Amniotic epithelial cell (primary cell): ENCODE data around the gene PTPRN2.

Experiments
- DNase-seq: peaks from one replicate; pipeline ENCODE4 v3.0.0-alpha.2; 2010; ENCODE audit warnings: low read depth

Gene PTPRN2

DNA sequence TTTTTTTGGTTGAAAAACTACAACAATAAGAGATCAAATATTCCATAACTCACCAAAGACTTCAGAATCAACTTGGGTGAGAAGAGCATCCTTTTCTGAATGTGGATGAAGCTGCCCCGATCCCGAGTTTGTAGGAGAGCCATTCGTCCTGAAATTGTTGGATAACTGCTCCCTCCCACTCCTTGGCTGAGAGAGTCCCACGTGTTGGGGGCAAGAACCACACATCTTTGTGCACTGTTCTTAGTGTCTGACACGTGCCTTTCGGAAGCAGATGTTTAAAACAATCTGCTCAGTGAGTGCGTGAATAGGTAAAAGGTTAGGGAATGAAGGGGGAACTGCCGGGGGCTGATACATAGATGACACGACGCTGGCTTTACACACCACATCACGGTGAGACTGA, 575.7 kb downstream of the PTPRN2 start:
- no peak for DNase-seq

DNA sequence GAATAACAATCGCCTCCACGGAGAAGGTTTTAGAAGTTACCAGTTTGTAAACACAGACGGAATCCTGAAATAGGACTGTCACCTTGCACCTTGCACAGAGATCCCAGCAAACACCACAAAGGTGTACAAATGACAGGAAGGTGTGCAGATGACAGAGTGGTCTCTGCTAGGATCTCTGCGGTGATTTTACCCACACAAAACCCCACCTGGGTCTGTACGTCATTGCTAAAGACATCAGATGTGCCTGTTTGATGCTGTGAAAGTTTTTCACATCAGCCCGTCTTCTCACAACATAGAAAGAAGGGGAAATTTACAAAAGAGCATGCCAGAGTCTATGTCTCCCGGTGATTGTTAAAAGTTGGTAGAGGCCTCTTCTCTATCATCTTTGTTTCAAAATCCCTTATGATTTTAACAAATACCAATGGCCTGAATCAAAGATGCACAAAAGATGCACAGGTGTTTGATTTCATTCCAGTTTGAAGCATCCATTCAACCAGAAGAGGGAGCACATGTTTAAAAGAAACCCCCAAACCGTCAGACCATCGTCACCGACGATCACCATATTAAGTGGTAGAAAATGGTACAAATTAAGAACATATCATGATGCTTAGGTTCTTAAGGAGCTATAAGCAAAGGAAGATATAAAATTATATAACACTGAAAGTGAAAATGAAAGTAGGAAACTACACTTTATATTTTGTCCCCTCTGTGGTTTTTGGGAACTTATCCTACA, 576.5 kb downstream of the PTPRN2 start:
- DNase-seq: no peak

DNA sequence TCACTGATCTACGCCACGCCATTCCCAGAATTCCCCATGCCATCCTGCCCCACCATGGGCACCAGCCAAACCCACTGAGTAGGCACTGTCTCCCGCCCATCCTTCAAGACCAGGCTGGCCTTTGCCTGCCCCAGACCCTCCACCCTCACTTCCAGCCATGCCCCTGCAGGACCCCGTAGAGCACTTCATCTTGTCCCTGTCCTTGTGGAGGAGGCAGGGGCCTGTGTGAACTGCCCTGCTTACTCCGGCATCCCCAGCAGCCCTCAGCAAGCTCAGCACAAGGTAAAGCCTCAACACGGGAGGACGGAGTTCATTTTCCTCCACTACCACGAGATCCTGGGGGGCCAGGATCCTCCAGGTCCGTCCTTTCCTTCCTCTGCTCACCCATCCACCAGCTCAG, 577.7 kb downstream of the PTPRN2 start:
- no peak for DNase-seq

DNA sequence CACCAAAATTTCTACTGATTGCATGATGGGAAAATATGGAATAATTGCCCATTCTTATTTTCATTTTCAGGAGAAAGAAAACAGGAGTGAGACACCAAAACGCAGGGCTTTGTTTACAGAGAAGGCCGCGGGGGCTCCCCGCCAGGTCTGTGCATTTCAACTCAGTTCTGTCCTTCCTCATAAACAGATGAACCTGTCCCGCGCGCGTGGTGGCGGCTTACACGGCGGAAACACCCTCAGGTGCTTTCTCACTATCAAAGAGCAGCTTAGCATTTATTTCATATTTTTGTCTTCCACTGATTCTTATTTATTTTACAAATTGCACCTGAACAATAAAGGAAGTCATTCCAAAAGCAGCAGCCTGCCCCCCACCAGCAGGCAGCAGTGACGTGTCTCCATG, 579.4 kb downstream of the PTPRN2 start:
- no peak for DNase-seq

DNA sequence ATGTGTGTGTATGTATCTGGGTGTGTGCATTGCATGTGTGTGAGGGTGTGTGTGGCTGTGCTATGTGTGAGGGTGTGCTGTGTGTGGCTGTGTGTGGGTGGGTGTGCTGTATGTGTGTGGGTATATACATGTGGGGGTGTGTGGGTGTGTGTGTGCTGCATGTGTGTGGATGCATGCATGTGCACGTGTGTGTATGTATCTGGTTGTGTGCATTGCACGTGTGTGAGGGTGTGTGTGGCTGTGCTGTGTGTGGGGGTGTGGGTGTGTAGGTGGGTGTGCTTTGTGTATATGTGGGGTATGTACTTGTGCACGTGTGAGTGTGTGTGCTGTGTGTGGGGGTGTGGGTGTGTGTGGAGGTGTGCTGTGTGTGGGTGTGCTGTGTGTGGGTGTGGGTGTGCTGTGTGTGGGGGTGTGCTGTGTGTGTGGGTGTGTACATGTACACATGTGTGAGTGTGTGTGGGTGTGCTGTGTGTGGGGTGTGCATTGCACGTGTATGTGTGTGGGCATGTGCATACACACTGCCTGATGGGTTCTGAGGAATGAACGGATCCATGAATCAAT, 579.8 kb downstream of the PTPRN2 start:
- DNase-seq: no peak

DNA sequence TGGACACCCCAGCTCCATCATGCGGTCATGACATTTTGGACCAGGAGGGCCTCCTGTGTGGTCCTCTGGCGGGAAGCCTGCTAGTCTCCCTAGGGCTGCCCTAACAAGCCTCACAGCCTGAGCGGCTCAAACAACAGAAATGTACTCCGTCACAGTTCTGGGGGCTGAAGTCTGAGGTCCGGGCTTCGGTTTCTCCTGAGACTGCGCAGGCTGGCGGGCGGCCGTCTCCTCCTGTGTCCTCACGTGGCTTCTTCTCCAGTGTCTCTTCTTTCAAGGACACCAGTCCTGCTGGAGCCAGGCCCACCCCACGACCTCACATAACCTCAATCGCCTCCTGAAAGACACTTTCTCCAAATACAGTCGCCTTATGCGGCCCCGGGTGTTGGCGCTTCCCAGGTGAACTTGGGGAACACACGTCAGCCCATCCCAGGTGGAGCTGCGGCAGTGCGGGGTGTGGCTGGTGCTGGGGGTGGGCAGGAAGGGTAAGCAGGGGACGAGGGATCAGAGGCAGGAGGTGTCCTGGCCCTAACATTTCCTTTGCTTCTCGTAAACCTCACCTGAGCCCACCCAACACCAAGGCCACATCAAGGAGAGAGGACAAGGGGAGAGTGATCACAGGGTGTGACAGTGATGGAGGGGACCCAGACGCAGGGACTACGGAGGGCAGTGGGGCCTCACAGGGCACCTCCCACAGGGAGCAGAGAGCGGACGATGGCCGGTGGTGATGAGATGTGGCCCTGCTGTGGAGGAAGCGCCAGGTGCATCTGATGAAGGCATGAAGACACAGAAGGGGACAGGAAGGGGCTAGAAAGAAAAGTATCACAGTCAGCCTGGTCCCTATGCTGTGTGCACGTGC, 580.6 kb downstream of the PTPRN2 start:
- DNase-seq: no peak

DNA sequence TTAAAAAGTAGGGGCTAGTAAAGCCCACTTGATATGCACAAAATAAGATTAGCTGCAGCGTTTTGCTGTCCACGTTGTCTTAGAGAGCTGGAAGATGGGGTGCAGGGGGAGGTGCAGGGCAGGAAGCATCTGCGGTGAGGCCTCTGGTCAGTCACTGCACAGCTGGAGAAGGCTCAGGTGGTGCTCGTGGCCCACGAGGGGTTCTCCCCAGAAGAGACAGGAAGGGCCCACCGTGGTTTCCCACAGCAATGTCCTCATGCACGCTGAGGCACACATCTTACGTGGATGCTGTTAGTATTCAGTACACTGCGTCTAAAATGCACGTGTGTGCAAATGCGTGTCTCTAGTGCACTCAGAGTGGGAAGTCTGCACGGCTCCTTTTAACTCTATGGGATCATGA, 582.1 kb downstream of the PTPRN2 start:
- DNase-seq: no peak

DNA sequence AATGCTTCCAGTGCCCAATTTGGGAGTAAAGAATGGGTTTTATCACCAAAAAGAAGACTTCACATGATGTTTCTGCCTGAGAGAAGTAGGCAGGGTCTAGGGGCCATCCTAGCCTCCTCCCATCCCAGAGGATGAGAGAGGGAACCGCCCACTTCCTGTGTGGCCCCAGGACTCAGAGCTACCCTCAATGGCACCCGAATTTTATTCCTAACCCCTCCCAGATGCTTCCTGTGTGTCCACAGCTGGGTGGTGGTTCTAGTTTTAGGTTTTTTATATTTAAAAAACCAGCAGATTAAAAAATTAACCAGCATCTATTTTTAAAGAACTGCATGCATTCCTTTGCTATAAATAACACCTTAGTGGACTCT, 583.5 kb downstream of the PTPRN2 start:
- DNase-seq: no peak

DNA sequence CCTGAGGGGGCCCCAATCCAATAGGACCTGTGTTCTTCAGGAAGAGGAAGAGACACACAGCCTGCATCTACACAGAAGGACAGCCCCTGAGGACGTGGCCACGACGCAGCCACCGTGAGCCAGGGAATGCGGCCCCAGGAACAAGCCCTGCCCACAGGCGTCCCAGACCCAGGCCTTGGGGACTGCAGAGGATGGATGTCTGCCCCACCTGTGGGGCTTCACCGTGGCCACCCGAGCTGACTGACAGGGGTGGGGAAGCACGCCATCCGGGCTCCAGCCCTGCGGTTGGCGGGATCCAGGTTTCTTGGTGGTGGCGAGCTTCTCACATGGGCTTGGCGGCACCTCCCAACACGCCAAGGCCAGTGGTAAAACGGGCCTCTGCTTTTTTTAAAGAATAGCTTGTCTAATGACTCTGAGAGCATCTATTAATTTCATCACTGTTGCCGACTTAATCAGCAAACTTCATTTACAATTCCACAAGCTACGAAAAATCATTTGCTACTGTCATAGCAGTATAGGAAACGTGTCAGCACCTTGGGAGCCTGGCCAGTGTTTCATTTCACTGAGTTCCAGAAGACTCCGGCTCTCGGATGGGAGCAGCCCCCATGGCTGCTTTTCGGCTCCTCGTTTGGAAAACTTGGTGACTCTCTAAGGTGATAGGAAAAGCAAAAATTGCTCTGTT, 584.0 kb downstream of the PTPRN2 start:
- no peak for DNase-seq

DNA sequence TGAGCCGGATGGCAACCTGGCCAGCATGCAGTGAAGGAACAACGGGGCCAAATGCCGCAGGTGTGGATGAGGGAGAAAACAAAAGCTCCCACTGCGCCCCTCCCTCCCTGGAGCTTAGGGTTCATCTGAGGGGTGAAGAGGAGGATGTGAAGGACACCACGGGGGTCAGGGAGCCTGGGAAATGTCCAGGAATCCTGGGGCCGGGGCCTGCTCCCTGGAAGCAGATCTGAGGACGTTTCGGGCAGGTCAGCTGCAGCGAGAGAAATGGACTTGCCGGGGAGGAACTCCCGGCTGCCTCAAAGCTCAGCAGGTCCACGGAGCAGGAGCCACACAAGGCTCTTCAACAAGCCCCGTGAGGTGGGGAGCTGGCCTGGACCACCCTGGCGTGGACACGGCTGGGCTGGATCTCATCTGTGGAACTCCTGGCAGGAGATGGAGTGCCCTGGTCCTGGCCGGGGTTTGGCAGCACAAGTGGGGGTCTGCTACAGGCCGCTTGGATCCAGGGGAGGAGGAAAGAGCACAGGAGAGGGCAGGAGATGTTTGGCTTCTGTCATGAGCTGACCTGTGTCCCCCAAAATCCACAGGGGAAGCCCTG, 585.0 kb downstream of the PTPRN2 start:
- no peak for DNase-seq

DNA sequence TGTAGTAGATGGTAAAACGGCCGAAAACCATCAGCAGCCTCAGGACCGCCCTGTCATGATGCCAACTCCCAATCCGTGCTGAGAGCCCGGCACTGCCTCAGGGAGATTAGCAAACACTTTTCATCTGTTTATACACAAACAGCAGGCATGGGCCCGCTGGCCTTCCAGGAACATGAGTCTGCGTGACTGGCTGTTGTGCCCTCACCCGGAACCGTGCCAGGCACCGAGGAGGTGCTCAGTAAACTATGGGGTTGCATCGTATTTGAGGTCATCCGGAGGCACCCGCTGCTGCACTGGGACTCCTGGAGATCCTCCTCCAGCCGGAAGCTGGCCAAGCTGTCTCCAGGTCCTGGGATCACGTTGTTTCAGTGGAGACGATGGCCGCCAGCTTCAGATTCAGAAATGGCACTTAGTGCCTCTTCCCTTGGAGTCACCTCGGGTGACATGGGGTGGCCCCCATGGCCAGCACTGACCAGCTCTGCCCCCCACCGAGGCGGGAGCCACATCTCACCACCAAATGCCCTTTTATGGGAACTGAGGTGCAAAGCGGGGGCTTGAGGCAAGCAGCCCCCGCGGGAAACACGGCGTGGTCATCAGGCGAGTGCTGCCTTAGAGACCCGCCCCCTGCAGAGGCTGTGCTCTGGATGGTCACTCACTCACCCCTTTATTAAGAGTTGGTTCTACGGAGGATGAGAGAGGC, 585.9 kb downstream of the PTPRN2 start:
- no peak for DNase-seq

DNA sequence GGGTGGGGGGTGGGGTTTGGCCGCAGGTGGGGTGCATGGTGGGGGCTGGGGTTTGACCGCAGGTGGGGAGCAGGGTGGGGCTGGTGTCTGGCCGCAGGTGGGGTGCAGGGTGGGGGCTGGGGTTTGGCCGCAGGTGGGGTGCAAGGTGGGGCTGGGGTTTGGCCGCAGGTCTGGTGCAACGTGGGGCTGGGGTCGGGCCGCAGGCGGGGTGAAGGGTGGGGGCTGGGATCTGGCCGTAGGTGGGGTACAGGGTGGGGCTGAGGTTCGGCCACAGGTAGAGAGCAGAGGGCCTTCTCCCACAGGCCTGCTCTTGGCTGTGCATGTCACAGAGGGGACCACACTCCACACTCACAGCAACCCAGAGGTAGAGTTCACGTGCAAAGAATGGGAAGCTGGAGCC, 586.6 kb downstream of the PTPRN2 start:
- no peak for DNase-seq

DNA sequence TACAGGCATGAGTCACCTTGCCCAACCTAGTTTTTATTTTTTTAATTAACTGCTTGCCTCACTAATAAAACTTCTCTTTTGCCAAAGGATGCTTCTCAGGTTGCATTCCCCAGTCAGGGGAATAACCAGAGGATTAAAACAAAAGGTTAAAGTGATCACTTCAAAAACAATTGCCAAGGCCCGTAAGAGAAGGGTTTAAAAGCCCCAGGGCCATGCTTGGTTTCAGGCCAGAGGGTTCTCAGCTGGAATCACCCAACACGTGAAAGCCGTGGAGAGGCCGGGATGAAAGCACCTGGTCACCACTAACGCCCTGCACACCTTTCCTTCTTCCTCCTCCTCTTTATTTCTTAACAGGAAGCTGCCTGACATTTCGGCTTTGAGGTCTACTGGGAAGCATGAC, 587.5 kb downstream of the PTPRN2 start:
- no peak for DNase-seq

DNA sequence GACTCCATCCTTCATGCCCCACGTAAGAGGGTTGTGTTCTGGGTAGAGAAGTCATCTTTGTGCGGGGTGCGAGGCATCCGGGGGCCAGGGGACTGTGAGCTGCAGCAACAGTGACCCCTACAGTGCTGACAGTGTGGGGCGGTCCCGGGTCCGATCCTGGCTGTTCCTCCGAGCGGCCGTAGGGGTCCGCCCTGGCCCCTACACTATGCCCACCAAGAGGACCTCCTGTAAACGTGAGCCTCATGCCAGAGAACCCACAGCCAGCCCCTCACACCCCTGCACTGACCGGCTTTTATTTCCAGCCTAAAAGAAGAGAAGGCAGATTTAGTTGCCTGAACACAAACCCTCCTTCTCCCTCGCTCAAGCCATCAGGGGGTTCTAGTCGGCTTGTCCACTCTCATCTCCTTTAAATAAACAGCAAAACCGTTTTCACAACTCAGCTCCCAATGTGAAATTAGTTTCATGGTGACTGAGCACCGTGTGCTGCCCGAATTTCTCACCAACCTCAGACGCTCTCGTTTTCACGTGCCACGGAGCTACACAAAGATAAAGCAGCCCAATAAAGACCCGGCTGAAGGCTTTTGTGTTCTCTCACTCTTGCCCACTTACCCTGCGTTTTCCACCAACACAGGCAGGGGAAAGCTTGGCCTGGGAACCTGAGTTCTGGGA, 588.6 kb downstream of the PTPRN2 start:
- no peak for DNase-seq

DNA sequence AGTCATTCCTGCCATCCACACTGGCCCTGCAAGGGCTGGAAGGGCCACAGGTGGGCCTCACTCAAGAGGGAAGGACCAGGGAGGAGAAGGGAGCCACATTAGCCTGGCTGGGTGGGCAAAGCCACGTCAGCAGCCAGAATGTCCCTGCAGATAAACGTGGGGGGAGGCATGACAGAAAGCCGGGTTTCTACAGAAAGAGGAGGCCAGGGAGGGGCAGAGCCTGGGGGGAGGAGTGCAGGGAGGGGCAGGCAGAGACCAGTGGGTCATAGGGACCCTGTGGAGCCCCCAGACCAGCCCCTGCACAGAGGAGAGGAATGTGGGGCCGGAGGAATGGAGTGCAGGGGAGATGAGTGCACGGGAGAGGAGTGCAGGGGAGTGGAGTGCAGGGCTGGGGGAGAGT, 590.2 kb downstream of the PTPRN2 start:
- no peak for DNase-seq

DNA sequence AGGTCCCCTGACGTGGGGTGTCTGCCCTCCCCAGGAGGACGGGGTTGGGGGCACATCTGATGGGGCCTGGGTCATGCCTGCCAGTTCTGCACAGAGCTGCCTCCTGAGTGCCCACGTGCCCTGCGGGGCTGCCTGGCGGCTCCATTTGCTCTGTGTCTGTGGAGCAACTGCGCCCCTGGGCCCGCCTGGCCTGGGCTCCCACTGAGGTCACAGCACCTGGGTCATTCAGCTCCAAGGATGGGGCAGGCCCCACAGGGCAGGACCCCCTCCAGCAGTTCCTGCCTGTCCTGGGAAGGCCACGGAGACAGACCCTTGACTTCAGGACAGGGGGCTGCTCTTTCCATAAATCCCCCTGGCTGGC, 590.6 kb downstream of the PTPRN2 start:
- DNase-seq: no peak

DNA sequence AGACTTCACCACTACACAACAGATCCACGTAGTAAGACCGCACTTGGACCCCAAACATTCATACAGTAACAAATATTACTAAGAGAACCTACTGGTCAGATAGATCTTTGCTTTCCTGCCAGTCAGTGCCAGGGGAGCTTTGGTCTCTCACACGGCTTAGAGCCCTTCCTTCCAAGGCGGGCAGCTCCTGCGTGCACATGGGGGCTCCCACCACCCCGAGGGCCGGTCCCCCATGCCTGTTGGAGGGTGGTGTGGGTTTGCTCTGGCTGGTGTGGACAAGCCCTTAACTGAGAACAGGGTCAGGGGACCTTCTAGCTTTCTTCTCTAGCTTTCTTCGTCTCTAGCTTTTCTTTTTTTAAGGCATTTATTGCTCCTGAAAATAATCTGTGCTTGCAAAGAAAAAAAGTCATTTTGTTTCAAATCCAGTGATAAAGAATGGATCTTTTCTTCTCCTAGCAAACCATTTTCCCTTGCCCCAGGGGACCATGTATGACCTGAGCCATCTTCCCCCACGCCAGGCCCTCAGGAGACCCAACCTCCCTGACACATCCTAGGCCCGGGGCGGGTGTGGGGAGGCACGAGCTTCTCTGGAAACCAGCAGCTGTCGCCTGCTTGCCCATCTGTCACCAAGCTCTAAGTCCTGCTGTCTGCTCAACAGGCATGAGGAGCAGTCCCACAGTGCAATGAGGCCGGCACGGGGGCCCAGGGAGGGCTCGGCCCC, 591.1 kb downstream of the PTPRN2 start:
- DNase-seq: no peak

DNA sequence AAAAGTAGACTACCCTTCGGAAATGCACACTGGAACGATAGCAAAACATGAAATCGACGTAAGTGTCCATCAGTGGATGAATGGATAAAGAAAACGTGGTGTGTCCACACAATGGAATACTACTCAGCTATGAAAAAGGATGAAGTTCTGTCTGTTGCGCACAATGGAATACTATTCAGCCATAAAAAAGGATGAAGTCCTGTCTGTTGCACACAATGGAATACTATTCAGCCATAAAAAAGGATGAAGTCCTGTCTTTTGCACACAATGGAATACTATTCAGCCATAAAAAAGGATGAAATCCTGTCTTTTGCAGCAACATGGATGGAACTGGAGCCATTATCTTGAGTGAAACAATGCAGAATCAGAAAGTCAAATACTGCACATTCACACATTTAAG, 591.8 kb downstream of the PTPRN2 start:
- no peak for DNase-seq

DNA sequence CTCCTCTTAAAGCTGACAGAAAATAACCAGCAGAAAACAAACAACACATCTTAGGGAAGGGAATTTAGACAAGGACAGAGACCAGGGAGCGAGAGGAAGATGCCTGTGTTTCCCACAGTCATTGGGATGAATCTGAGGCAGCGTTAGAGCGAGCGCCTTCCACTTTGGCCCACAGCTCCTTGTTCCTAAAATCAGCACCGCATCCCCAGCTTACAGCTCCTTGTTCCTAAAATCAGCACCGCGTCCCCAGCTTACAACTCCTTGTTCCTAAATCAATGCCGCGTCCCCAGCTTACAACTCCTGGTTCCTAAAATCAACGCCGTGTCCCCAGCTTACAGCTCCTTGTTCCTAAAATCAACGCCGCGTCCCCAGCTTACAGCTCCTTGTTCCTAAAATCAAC, 593.3 kb downstream of the PTPRN2 start:
- no peak for DNase-seq

DNA sequence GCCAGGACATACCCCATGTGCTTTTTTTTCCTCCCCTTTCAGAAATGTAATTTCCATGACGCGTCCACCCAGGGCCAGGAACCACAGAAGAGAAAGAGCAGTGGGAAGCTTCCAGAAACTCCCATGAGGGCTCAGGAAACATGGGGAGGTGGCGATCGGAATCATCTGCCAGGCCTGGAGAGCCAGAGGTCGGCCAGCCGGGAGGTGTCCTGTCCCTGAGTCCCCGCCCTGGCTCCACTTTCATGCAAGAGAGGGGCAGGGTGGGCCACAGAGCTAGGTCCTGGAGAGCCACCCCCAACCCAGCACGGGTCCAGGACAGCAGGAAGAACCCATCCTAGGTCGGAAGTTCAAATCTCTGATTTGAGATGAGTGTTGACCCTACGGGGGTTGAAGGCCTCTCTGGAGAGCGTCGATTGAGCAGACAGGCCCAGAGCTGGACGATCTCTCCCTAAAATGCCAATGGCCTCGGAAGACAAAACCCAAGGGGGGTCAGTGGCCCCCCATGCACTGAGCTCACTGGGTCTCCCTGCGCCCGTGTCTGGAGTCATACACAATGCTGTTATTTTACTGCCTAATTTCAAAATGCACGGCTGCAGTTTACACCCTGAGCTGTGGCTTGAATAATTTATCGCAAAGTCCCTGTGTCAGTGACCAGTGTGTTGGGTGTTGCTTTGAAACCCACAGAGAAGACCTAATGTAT, 594.1 kb downstream of the PTPRN2 start:
- no peak for DNase-seq
